SK-N-MC (cell line): ENCODE results near the gene PFN4.

Experiments
- EZH2 ChIP-seq: fragments of 200-600 bp; sonication (generic); IDR thresholded peaks from one replicate; pipeline ENCODE4 v1.6.1; 2017; ENCODE audit warnings: antibody characterized with exemption
- FOXP2 ChIP-seq: optimal IDR thresholded peaks from 2 replicates; pipeline ENCODE3; 2011; ENCODE audit warnings: mild to moderate bottlenecking, moderate library complexity; ENCODE audit not compliant: insufficient read depth; ENCODE audit errors: extremely low read length, control extremely low read depth
- POLR2AphosphoS5 ChIP-seq: IDR thresholded peaks from 2 replicates; pipeline ENCODE4 v1.6.1; 2012; ENCODE audit warnings: mild to moderate bottlenecking, low read depth, low read length, borderline replicate concordance

DNA sequence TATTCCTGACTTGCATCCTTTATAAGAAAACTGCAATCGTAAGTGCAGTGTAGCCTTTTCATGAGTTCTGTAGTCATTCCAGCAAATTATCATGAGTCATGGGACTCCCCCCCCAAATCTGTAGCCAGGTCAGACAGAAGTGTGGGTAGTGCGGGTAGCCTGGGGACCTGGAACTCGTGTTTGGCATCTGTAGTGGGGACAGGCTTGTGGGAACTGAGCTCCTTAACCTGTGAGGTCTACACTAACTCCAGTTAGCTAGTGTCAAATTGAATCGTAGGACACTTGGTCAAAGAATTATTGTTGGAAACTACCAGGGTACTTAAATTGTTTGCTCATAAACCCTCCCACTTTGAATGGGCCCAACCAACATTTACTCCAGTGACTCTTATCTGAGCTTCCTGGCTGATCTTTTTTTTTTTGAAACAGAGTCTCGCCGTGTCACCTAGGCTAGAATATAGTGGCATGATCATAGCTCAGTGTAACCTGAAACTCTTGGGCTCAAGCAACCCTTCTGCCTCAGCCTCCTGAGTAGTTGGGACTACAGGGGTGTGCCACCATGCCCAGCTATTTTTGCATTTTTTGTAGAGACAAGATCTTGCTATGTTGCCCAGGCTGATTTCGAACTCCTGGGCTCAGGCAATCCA lies 12.4 kb downstream of the PFN4 start:
- no peak for TF ChIP-seq POLR2AphosphoS5
- no peak for TF ChIP-seq EZH2
- no peak for TF ChIP-seq FOXP2
